Measurements from ENCODE around the gene CAPN14.
A peak's percentile ranks its signal among the peaks of the same experiment; 100 is the strongest.
"Not testable (repeated sequence)": the region's sequence is repeated elsewhere in the genome, so short reads cannot be mapped to it uniquely, and the experiment has no call there.

Gene CAPN14

GRCh38 chr2:31192851-31193392, 24.4 kb downstream of the CAPN14 start:
- no peak for DNase-seq

GRCh38 chr2:31192396-31192795, 24.9 kb downstream of the CAPN14 start:
- no peak for DNase-seq

GRCh38 chr2:31191931-31192330, 25.4 kb downstream of the CAPN14 start:
- DNase-seq, result no peak

- no peak for DNase-seq
Observed at GRCh38 chr2:31190188-31190587, 27.1 kb downstream of the CAPN14 start.

- DNase-seq, result no peak
Observed at GRCh38 chr2:31189141-31189540, 28.2 kb downstream of the CAPN14 start.

- no peak for DNase-seq
Observed at GRCh38 chr2:31188131-31188530, 29.2 kb downstream of the CAPN14 start.

GRCh38 chr2:31187166-31187565, 30.1 kb downstream of the CAPN14 start:
- DNase-seq, result no peak

GRCh38 chr2:31183973-31184372, 33.3 kb downstream of the CAPN14 start:
- DNase-seq, result not testable (repeated sequence)

GRCh38 chr2:31176742-31177141, 40.6 kb downstream of the CAPN14 start:
- no peak for DNase-seq

- no peak for DNase-seq
Observed at GRCh38 chr2:31171142-31171541, 46.2 kb downstream of the CAPN14 start.

- peak; percentile 51 for DNase-seq
Observed at GRCh38 chr2:31170071-31170698, 47.1 kb downstream of the CAPN14 start.

- DNase-seq, result no peak
Observed at GRCh38 chr2:31168291-31168690, 49.0 kb downstream of the CAPN14 start.

GRCh38 chr2:31166925-31167324, 50.4 kb downstream of the CAPN14 start:
- DNase-seq, result no peak

GRCh38 chr2:31163011-31163539, 54.2 kb downstream of the CAPN14 start:
- no peak for DNase-seq

GRCh38 chr2:31161637-31162036, 55.7 kb downstream of the CAPN14 start:
- no peak for DNase-seq

- no peak for DNase-seq
Observed at GRCh38 chr2:31151501-31151900, 65.8 kb downstream of the CAPN14 start.

GRCh38 chr2:31150120-31150670, 67.1 kb downstream of the CAPN14 start:
- no peak for DNase-seq

- DNase-seq, result no peak
Observed at GRCh38 chr2:31148514-31148913, 68.8 kb downstream of the CAPN14 start.

GRCh38 chr2:31147645-31148044, 69.7 kb downstream of the CAPN14 start:
- DNase-seq, result no peak

- DNase-seq, result no peak
Observed at GRCh38 chr2:31142110-31142509, 75.2 kb downstream of the CAPN14 start.

GRCh38 chr2:31141443-31142085, 75.8 kb downstream of the CAPN14 start:
- no peak for DNase-seq

- no peak for DNase-seq
Observed at GRCh38 chr2:31140151-31140550, 77.2 kb downstream of the CAPN14 start.

GRCh38 chr2:31139671-31140070, 77.6 kb downstream of the CAPN14 start:
- no peak for DNase-seq

Data from CD4-positive, alpha-beta T cell treated with Interleukin-4 for 4 hours (primary cell).